Stimulated activated CD4-positive, alpha-beta T cell treated with anti-CD3 and anti-CD28 coated beads, TNF-alpha, amount 100 ng/mL, for 48 hours (primary cell): Measurements from ENCODE around the gene TMCO2.

ENCODE experiments used
- DNase-seq, 3 donors: peaks; one replicate each; pipeline ENCODE4 v3.0.0-alpha.2; 2020; ENCODE audit warnings: low read depth in 3 of 3

The TMCO2 gene

GRCh38 chr1:40257688-40258444, 10.1 kb downstream of the TMCO2 start, which contains the start of gene ZMPSTE24:
Gene ZMPSTE24 (plus strand): TSS chr1:40258236. CDS start chr1:40258272, 36 bp downstream.
- DNase-seq: peak; percentile 91 to 96 (median 92)

DNA sequence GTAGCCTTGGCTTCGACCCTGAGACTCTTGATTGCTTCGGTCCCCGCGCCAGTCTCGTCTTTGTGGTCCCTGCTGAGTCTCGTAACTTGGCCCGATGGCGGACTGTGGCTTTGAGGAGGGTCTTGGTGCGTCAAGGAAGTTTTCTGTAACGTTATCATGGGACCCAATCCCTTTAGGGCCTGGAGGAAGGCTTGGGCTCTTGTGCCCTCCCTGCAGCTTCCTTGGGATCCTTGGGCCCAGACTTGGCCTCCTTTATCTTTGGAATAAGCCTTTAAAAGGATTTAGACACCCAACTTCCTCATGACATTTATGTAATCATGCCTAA, 10.7 kb downstream of the TMCO2 start:
- no peak for DNase-seq

GRCh38 chr1:40264354-40264781, 16.6 kb downstream of the TMCO2 start:
- no peak for DNase-seq

- DNase-seq: no peak
Measured at GRCh38 chr1:40265298-40265697, 17.6 kb downstream of the TMCO2 start.

GRCh38 chr1:40265919-40266318, 18.2 kb downstream of the TMCO2 start:
- DNase-seq: no peak

DNA sequence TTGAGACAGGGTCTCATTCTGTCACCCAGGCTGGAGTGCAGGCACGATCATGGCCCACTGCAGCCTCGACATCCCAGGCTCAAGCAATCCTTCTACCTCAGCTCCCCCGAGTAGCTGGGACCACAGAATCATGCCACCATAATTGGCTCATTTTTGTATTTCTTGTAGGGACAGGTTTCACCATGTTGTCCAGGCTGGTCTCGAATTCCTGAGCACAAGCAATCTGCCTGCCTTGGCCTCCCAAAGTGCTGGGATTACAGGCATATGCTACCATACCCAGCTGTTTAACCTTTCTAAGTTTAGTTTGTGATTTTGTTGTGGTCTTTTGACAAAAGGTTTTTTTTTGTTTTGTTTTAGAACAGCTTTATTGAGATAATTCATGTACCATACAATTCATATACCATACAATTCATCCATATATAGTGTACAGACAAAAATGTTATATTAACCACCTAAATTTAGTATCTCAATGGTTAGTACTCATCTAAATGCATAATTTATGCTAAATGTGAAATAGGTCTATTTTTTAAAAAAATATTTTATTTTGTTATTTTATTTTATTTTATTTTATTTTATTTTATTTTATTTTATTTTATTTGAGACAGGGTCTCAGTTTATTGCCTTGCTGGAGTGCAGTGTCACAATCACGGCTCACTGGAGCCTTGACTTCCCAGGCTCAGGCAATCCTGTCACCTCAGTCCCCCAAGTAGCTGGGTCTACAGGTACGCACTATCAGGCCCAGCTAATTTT, 19.2 kb downstream of the TMCO2 start:
- no peak for DNase-seq

- DNase-seq: no peak
Measured at GRCh38 chr1:40267767-40268187, 20.0 kb downstream of the TMCO2 start.

DNA sequence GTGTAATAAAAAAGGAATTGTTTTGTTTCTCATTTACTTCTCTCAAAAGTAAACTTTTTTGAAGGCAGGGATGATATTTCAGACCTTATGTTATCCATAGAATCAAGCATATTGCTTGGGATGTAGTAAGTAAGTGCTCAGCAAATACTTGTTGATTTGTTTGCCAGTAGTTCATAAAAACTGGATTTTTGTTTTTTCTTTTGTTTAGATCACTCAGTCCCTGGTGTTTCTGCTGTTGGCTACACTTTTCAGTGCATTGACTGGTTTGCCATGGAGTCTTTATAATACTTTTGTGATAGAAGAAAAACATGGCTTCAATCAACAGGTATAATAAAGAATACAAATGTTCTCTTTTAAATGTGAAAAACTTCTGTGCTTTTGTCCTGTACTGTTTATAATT, 20.5 kb downstream of the TMCO2 start:
- DNase-seq: no peak

DNA sequence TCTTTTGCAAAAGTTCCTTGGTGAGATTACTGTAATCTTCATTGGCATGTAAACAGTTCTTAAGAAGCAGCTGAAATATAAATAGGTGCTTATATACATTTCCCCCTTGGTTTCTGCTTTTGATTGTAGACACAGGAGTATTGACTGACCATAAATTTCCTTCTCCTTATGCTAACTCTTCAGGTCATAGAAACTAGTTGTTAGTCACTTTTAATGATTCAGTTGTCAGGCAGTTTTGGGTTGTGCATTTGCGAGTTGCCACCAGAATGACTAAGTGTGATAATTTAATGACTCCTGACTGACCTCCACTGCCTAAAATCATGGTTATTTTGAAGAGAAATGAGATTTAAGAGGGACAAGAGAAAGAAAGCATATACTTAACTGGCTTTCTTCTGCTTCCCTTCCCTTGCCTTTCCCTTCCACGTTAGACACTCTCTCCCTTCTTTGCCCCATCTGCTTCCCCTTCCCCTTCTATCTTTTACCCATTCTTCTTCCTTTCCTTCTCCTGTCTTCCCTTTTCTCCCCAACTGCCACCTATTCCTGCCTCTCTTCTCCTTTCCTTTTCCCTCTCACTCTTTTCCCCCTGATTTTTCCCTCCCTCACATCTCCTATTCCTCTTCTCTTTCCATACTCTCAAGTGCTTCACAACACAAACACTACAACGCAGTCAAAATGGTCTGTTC, 22.6 kb downstream of the TMCO2 start:
- DNase-seq: no peak

DNA sequence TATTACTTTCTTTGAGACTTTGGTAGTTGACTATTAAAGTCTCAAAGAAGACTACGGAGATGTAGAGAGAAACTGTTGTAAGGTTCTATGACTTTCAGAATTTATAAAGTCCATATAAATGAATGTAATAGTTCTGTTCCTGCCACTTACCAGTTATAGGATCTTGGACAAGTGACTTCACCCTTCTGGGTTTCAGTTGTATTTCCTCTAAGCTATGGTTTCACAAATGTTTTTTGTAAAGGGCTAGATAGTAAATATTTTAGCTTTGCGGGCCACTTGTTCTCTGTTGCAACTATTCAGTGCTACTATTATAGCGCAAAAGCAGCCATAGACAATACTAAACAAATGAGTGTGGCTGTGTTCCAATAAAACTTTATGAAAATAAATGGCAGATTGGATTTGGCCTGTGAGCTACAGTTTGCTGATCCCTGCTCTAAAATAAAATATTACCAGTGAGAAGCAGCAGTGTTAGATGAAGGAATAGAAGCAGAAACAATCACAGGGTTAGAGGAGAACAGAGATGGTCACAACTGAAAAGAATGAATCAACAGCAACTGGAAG, 25.0 kb downstream of the TMCO2 start:
- no peak for DNase-seq

DNA sequence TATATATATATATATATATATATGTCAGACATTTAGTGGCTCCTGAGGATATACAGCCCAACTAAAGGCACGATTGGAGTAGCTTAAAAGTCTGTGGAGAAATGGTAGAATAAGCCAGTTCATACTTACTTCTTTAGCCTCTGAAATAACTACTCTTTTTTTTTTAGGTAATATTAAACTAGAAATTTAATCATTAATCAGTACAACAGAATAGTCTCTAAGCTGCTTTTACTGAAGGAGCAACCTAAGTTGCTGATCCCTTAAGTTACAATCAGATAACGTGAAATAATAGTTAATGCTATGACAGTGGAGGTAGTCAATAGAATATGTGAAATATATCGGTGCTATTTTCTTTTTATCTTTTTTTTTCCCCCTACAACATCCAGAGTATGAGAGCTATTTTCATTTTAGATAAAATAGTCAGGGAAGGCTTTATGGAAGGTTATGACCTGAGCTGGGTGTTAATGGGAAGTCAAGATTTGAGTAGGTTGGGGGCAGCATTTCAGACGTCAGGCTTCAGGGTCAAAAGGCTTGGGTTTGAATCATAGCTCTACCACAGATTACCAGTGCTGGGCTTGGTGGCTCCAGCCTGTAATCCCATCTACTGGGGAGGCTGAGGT, 25.9 kb downstream of the TMCO2 start:
- no peak for DNase-seq

DNA sequence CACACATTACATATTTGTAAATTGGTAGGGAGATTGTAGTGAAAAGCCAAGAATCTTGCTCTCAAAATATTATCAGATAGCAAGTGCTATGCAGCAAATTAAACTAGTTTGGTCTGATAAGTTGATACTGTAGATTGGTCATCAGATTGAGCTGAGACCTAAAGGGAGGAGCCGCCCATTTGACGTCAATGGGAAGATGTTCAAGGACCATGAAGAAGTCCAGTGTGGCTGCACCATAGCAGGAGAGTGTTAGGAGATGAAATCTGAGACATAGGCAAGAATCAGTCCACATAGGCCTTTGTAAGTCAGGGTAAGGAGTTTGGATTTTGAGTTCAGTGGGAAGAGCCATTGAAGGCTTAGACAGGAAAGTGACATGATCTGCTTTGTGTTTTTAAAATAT, 26.6 kb downstream of the TMCO2 start:
- DNase-seq: no peak

DNA sequence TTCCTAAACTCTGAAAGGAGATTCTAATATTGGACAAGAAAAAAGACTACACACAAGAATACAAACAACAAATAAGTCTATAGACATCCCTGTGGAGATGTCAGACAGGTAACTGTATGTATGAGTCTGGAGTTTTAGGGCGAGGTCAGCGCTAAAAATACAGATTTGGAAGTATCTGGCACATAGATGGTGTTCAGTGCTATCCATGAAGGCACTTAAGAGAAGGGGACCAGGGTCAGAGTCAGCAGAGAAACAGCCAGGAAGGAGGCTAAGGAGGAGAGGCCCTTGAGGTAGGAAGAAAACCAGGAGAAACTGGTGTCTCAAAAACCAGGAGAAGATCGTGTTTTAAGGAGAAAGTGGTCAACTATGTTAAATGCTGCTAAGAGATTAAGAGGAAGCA, 28.4 kb downstream of the TMCO2 start:
- DNase-seq: no peak

DNA sequence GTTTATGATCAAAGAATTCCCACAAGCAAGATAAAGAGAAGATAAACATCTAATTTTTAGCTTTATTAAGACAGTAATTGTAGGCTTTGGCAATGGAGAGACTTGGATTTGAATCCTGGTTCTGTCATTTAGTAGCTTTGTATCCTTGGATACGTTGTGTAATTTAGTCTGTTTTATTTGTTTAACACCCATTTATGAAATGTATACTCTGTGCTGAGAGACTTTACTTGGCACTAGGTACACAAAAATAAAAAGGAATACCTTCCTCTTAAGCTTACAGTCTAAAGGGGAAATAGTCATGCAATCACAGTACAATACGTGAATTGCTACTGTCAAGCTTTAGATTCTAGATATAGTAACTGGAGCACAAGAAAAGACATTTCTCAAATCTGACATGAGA, 34.1 kb downstream of the TMCO2 start:
- no peak for DNase-seq

GRCh38 chr1:40291293-40291692, 43.6 kb downstream of the TMCO2 start:
- DNase-seq: no peak

DNA sequence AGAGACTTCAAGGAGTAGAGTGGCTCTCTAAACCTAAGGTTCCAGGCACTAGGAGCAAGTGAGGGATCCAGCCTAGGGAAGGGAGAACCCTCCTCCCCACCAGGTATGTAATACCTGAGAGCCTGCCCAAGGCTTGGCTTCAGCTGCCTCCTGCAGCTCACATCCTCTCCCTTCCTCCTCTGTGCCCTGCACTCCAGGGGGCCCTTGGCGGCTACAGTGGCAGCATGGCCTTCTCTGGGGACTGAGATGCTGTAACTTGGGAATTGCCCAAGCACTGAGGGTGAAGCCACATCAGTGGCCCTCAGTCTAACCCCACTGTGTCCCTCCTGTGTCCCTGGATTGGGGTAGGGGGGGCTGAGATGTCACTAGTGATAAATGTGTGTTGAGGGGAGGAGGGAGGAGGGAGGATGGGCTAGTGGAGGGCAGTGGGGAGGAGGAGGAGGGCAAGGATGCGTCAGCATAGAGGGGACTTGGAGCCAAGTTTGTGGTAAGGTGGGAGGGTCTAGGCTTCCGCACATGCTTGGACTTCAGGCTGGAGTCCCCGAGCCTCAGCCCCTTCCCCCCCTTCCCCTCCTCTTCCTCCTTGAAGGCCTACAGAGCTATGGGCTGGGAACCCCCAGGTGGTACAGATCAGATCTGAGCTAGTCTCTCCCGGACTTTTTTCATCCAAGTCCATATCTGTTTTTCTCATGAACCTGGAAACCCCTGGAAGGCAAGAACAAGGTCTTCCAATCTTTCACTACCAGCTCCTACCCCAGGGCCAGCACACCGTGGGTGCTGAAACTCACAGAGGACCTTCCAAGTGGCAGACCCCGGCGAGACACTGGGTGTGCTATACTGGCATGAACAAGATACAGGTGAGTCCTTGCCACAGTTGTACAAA, 51.9 kb downstream of the TMCO2 start:
- DNase-seq: no peak

- DNase-seq: no peak
Measured at GRCh38 chr1:40300249-40300567, 52.5 kb downstream of the TMCO2 start.

GRCh38 chr1:40300651-40301050, 52.9 kb downstream of the TMCO2 start:
- no peak for DNase-seq

DNA sequence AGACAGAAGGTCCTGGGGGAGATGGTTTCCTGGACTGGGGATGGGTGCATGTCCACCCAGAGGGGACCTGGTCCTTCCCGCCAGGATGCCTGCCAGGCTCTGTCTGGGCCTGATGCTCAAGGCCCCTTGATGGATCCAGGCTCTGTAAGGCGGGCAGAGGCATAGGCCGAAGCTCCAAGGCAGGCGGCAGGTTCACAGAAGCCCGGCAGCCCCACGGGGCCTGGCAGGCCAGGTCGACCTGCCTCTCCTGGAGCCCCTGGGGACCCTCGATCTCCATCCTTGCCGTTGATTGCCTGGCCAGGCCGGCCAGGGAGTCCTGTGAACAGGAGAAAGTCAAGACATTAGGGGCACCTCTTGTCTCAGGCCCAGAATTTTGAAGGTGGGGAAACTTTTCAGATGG, 53.3 kb downstream of the TMCO2 start:
- DNase-seq: no peak
